HCT116 (cell line): ENCODE measurements around the gene SAE1. TPM values are rescaled to one million over a fixed set of nuclear protein-coding genes. Genes with fewer than 3 reads are reported as not detected.

Experiments used
- ATAC-seq: fragments of 200-7000 bp; cut with Tn5 transposase; 2 replicates; pipeline ENCODE4 v1.9.1; 2020; ENCODE audit warnings: mild to moderate bottlenecking, moderate library complexity
- BruUV-seq: library from RNA; stranded (reverse); fragments of 400-500 nt; replicated peaks from 2 replicates; lab custom pipeline; 2021; lab: Mats Ljungman, UMichigan
- CTCF ChIA-PET: fragments of 300-600 bp; sonication (Branson Sonifier 250); formaldehyde crosslinking; loops from one replicate; lab custom pipeline; 2021; ENCODE audit warnings: antibody characterized with exemption; lab: Charles Lee
- POLR2A ChIA-PET: fragments of 300-600, 350-600 bp; sonication (Branson Sonifier 250); formaldehyde crosslinking; loops from one replicate; lab custom pipeline; 2021; ENCODE audit warnings: antibody characterized with exemption; lab: Charles Lee
- RAD21 ChIA-PET, 2 experiments: fragments of 300-600 bp; sonication (Branson Sonifier 250); formaldehyde crosslinking; loops; one replicate each; lab custom pipeline; 2023; ENCODE audit warnings: low total read pairs in 2 of 2; ENCODE audit not compliant: uncharacterized antibody in 2 of 2, unreplicated experiment in 2 of 2, low non-redundant PET in 1 of 2; lab: Charles Lee
- DNase-seq: peaks from one replicate; pipeline ENCODE4 v3.0.0-alpha.2; 2010; ENCODE audit warnings: low read depth, low spot score
- H2AFZ ChIP-seq: fragments of 200-600 bp; shearing (Covaris generic), sonication (generic); 2 replicates; pipeline ENCODE4 v1.6.1; 2017; ENCODE audit warnings: low read depth, mixed run types, mixed read lengths, antibody characterized with exemption, low read length; ENCODE audit not compliant: poor library complexity, severe bottlenecking
- H3K27ac ChIP-seq: 2 replicates; pipeline ENCODE4 v1.5.1; 2012; ENCODE audit warnings: low read depth, low read length
- H3K27me3 ChIP-seq: fragments of 200-600 bp; sonication (generic); 2 replicates; pipeline ENCODE4 v1.6.1; 2016; ENCODE audit warnings: mixed run types, low read length, mixed read lengths; ENCODE audit not compliant: insufficient read depth
- H3K36me3 ChIP-seq, 2 experiments: fragments of 200-500 bp in 1 of 2; fragments of 200-600 bp in 1 of 2; sonication (Bioruptor generic) in 1 of 2; sonication (generic) in 1 of 2; 2 replicates each; pipeline versions ENCODE4 v1.5.1 to v1.6.1; 2014 to 2016; ENCODE audit warnings: low read length in 2 of 2, inconsistent platforms in 1 of 2, mixed read lengths in 1 of 2, mixed run types in 1 of 2; ENCODE audit not compliant: insufficient read depth in 2 of 2, control insufficient read depth in 1 of 2
- H3K4me1 ChIP-seq, 2 experiments: fragments of 200-600 bp in 1 of 2; sonication (generic) in 1 of 2; 2 replicates each; pipeline versions ENCODE4 v1.5.1 to v1.6.1; 2012 to 2017; ENCODE audit warnings: low read length in 2 of 2, inconsistent platforms in 1 of 2, mild to moderate bottlenecking in 1 of 2, mixed read lengths in 1 of 2, mixed run types in 1 of 2, moderate library complexity in 1 of 2; ENCODE audit not compliant: insufficient read depth in 2 of 2, control insufficient read depth in 1 of 2
- H3K4me2 ChIP-seq: fragments of 200-600 bp; sonication (generic); 2 replicates; pipeline ENCODE4 v1.6.1; 2017; ENCODE audit warnings: mixed run types, low read length, mixed read lengths
- H3K4me3 ChIP-seq, 2 experiments: fragments of 200-600 bp in 1 of 2; sonication (generic) in 1 of 2; replicated peaks in 1 of 2; 2 replicates each; pipeline ENCODE4 v1.5.1; 2011 to 2016; ENCODE audit warnings: low read length in 2 of 2, control low read depth in 1 of 2, low read depth in 1 of 2, mild to moderate bottlenecking in 1 of 2, mixed read lengths in 1 of 2, mixed run types in 1 of 2
- H3K79me2 ChIP-seq: fragments of 200-600 bp; sonication (generic); 2 replicates; pipeline ENCODE4 v1.6.1; 2017; ENCODE audit warnings: mild to moderate bottlenecking, mixed run types, low read length, moderate library complexity, mixed read lengths; ENCODE audit not compliant: insufficient read depth
- H3K9ac ChIP-seq: fragments of 200-600 bp; sonication (generic); 2 replicates; pipeline ENCODE4 v1.6.1; 2016; ENCODE audit warnings: low read length, mixed read lengths
- H3K9me2 ChIP-seq: fragments of 200-600 bp; sonication (generic), shearing (Covaris generic); 2 replicates; pipeline ENCODE4 v1.6.1; 2017; ENCODE audit warnings: mixed run types, mild to moderate bottlenecking, moderate library complexity; ENCODE audit not compliant: insufficient read depth
- H3K9me3 ChIP-seq, 2 experiments: fragments of 200-500 bp in 1 of 2; fragments of 200-600 bp in 1 of 2; sonication (Bioruptor generic) in 1 of 2; sonication (generic) in 1 of 2; 2 replicates each; pipeline ENCODE4 v1.6.1; 2014 to 2017; ENCODE audit warnings: low read length in 2 of 2, mixed read lengths in 2 of 2, inconsistent platforms in 1 of 2, low read depth in 1 of 2, mild to moderate bottlenecking in 1 of 2, mixed run types in 1 of 2, moderate library complexity in 1 of 2; ENCODE audit not compliant: control insufficient read depth in 1 of 2, insufficient read depth in 1 of 2
- H4K20me1 ChIP-seq: fragments of 200-600 bp; sonication (generic), shearing (Covaris generic); 2 replicates; pipeline ENCODE4 v1.6.1; 2017; ENCODE audit warnings: mixed run types, mild to moderate bottlenecking, moderate library complexity; ENCODE audit not compliant: insufficient read depth
- EGR1 ChIP-seq: IDR thresholded peaks from 2 replicates; pipeline ENCODE4 v1.6.1; 2012; ENCODE audit warnings: low read depth
- ELF1 ChIP-seq: IDR thresholded peaks from 2 replicates; pipeline ENCODE4 v1.6.1; 2012; ENCODE audit warnings: low read depth, borderline replicate concordance
- FOSL1 ChIP-seq: IDR thresholded peaks from 2 replicates; pipeline ENCODE4 v1.6.1; 2012; ENCODE audit warnings: low read depth
- MAX ChIP-seq: IDR thresholded peaks from 2 replicates; pipeline ENCODE4 v1.6.1; 2012
- SRF ChIP-seq: IDR thresholded peaks from 2 replicates; pipeline ENCODE4 v1.6.1; 2012; ENCODE audit warnings: low read depth
- TCF7L2 ChIP-seq: IDR thresholded peaks from 2 replicates; pipeline ENCODE4 v1.7.0; 2011; ENCODE audit warnings: borderline replicate concordance, inconsistent platforms; ENCODE audit not compliant: insufficient read depth, insufficient read length; ENCODE audit errors: extremely low read depth
- ZFX ChIP-seq: fragments of 450-650 bp; IDR thresholded peaks from 2 replicates; pipeline ENCODE4 v1.6.1; 2017
- ZNF274 ChIP-seq: fragments of 200-500 bp; sonication (Bioruptor generic); IDR thresholded peaks from 2 replicates; pipeline ENCODE4 v1.6.1; 2014; ENCODE audit warnings: mild to moderate bottlenecking, low read depth, low read length, inconsistent platforms
- intact Hi-C: fragments of 100-400 bp; cut with micrococcal nuclease; formaldehyde crosslinking; loops from 2 replicates; pipeline ENCODE4 v1.10.0; 2022
- total RNA-seq: library from RNA; stranded (reverse); gene quantifications from one replicate; pipeline ENCODE4 v1.2.1, GENCODE V29; 2021; ENCODE audit not compliant: unreplicated experiment

Gene SAE1
- total RNA-seq, 1 experiment from 2014 or later = 213 TPM

GRCh38 chr19:47228937-47229675 lies 98.5 kb downstream of the SAE1 start:
- ChIA-PET RAD21 (no interaction called here), CTCF (no interaction called here), POLR2A (interaction anchor here (1.1 kb wide), 1 partner anchor 15 kb away, joined by 3 read pairs; no protein-coding TSS in a partner anchor)
- peaks cover 22% of the 10 kb centered on the region for H3K79me2 ChIP-seq
- DNase-seq (no peak), ATAC-seq (no peak)
- peaks cover 34 to 74% of the 10 kb centered on the region in 2 experiments for H3K4me1 ChIP-seq
- H3K9ac ChIP-seq = peak overlapping the region; percentile 87
- H4K20me1 ChIP-seq = no peaks in the 10 kb centered on the region
- no peaks in the 10 kb centered on the region for H3K27me3 ChIP-seq
- H3K27ac ChIP-seq = peak overlapping the region; percentile 97
- H3K9me2 ChIP-seq = no peaks in the 10 kb centered on the region
- intact Hi-C loops = no loop called here
- H3K4me2 ChIP-seq = peak overlapping the region; percentile 100
- TF ChIP-seq ZNF274 (no peak), ELF1 (no peak), ZFX (no peak), TCF7L2 (no peak), MAX (0 out of 2 replicates have a peak, but pooled peaks have one; percentile 21)
- H3K9me3 ChIP-seq = no peaks in the 10 kb centered on the region
- H2AFZ ChIP-seq = no peak overlapping the region
- H3K4me3 ChIP-seq = peak overlapping the region; percentile 76 to 78
- no peaks in the 10 kb centered on the region for H3K36me3 ChIP-seq
- no TSS peak for BruUV-seq

GRCh38 chr19:47229676-47230053 lies 99.0 kb downstream of the SAE1 start:
- no peak for ATAC-seq
- Histone ChIP-seq H3K4me1 (peaks cover 34 to 74% of the 10 kb centered on the region in 2 experiments), H3K4me2 (peak overlapping the region; percentile 100), H3K9me2 (no peaks in the 10 kb centered on the region), H3K9me3 (no peaks in the 10 kb centered on the region)
- POLR2A ChIA-PET = interaction anchor here (1.1 kb wide), 1 partner anchor 14 kb away, joined by 3 read pairs; no protein-coding TSS in a partner anchor
- intact Hi-C loops = no loop called here
- no peak for TF ChIP-seq EGR1
- no peak for TF ChIP-seq MAX
- no peak for TF ChIP-seq ELF1
- no peak for TF ChIP-seq FOSL1
- no peak for TF ChIP-seq SRF
- TF ChIP-seq, all 23 proteins: peak for 0
- no peak for DNase-seq
- no peaks in the 10 kb centered on the region for H3K36me3 ChIP-seq
- no peak overlapping the region for H2AFZ ChIP-seq
- peaks cover 22% of the 10 kb centered on the region for H3K79me2 ChIP-seq
- no peaks in the 10 kb centered on the region for H4K20me1 ChIP-seq
- TSS peak; percentile 61 for BruUV-seq
- H3K4me3 ChIP-seq = peak overlapping the region; percentile 76 to 78
- no peaks in the 10 kb centered on the region for H3K27me3 ChIP-seq
- peak overlapping the region; percentile 97; the same call in 1 of the 2 replicates for H3K27ac ChIP-seq
- peak overlapping the region; percentile 87 for H3K9ac ChIP-seq
- ChIA-PET RAD21 (no interaction called here), CTCF (no interaction called here)
